PC-3 (cell line): ENCODE data around the gene TMEM270.

Source experiments
- EZH2 ChIP-seq: fragments of 300-600 bp; sonication (generic); IDR thresholded peaks from one replicate; pipeline ENCODE4 v1.6.1; 2017; ENCODE audit warnings: antibody characterized with exemption, mild to moderate bottlenecking, low read length; ENCODE audit not compliant: unreplicated experiment
- TF ChIP-seq, protein P1 (sequence below): fragments of 300-600 bp; sonication (generic); conservative IDR thresholded peaks from 2 replicates; pipeline ENCODE4 v1.5.1; 2017; ENCODE audit warnings: antibody characterized with exemption, low read depth, mild to moderate bottlenecking, low read length

DNA sequence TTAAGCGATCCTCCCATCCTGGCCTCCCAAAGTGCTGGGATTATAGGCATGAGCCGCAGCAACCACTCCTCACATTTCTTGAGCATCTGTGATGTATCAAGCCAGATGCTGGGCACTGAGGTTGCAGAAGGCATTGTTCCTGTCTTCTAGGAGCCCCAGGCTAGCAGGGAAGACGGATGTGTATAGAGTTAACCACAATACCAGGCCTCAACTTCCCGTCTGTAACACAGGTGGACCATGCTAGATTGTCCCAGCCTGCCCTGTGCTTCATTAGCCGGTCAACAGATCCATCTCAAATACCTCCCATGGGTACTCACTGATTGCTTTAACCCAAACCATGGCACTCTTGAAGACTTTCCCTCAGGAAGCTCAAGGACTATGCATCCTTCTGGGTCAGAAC is 32.0 kb upstream of the TMEM270 start:
- TF ChIP-seq, protein P1, sequence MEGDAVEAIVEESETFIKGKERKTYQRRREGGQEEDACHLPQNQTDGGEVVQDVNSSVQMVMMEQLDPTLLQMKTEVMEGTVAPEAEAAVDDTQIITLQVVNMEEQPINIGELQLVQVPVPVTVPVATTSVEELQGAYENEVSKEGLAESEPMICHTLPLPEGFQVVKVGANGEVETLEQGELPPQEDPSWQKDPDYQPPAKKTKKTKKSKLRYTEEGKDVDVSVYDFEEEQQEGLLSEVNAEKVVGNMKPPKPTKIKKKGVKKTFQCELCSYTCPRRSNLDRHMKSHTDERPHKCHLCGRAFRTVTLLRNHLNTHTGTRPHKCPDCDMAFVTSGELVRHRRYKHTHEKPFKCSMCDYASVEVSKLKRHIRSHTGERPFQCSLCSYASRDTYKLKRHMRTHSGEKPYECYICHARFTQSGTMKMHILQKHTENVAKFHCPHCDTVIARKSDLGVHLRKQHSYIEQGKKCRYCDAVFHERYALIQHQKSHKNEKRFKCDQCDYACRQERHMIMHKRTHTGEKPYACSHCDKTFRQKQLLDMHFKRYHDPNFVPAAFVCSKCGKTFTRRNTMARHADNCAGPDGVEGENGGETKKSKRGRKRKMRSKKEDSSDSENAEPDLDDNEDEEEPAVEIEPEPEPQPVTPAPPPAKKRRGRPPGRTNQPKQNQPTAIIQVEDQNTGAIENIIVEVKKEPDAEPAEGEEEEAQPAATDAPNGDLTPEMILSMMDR = no peak
- no peak for TF ChIP-seq EZH2
